ENCODE measurements around the gene AOPEP. TPM values are rescaled to one million over a fixed set of nuclear protein-coding genes. Genes with fewer than 3 reads are reported as not detected.

AOPEP gene
- total RNA-seq, 1 experiment from 2014 or later = 14.4 TPM

DNA sequence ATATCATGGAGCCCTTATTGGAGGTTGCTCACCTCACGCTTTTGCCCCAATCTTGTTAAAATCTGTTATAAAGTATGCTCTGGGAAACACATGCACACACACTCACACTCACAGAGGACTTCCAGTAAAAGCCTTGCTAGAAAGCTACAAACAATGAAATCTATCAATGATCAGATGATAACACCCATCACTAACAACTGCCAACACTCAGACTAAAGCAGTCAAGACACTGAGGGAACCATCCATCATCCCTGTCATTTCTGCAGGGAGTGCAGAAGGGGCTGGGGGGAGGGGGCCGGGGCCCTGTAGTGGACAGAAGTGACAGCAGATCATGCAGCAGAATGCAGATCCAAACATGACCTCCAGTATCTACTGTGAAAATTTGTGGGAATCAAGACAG, 179.1 kb downstream of the AOPEP start:
- H3K4me1 Mint-ChIP-seq = peaks cover 44% of the 10 kb centered on the region
- ChIA-PET CTCF (interaction anchor here (0.6 kb wide), 1 partner anchor 8 kb away, joined by 3 read pairs; no protein-coding TSS in a partner anchor), POLR2A (no interaction called here)
- DNase-seq (ENCODE audit: low spot score) (no peak), ATAC-seq (no peak)
- no peaks in the 10 kb centered on the region for H3K36me3 Mint-ChIP-seq
- no peak overlapping the region for H3K27ac Mint-ChIP-seq
- H3K27me3 Mint-ChIP-seq (ENCODE audit: low read depth) = no peaks in the 10 kb centered on the region
- H3K9me3 Mint-ChIP-seq = no peaks in the 10 kb centered on the region
- TF ChIP-seq CREB1 (CRISPR knock-in tag; IDR thresholded peaks at IDR 0.05) (no peak), ESRRA (CRISPR knock-in tag; IDR thresholded peaks at IDR 0.05; ENCODE audit: borderline replicate concordance) (no peak), OVOL2 (CRISPR knock-in tag; IDR thresholded peaks at IDR 0.05; ENCODE audit: borderline replicate concordance) (no peak), ZNF232 (CRISPR knock-in tag; IDR thresholded peaks at IDR 0.05) (no peak)
- no peak overlapping the region for H3K4me3 Mint-ChIP-seq

DNA sequence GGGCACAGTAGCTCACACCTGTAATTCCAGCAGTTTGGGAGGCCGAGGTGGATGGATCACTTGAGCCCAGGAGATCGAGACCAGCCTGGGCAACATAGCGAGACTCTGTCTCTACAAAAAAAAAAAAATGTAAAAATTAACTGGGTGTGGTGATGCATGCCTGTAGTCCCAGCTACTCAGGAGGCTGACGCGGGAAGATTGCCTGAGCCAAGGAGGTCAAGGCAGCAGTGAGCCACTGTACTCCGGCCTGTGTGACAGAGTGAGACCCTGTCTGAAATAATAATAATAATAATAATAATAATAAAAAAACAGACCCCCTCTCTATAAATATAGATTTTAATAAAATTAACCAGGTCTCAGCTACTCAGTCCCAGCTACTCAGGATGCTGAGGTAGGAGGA, 179.7 kb downstream of the AOPEP start:
- ChIA-PET POLR2A (no interaction called here), CTCF (interaction anchor here (0.6 kb wide), 1 partner anchor 9 kb away, joined by 3 read pairs; no protein-coding TSS in a partner anchor)
- no peak overlapping the region for H3K27ac Mint-ChIP-seq
- H3K36me3 Mint-ChIP-seq = no peaks in the 10 kb centered on the region
- H3K4me1 Mint-ChIP-seq = peaks cover 44% of the 10 kb centered on the region
- DNase-seq (ENCODE audit: low spot score) (no peak), ATAC-seq (no peak)
- H3K27me3 Mint-ChIP-seq (ENCODE audit: low read depth) = no peaks in the 10 kb centered on the region
- TF ChIP-seq HMGA2 (CRISPR knock-in tag; IDR thresholded peaks at IDR 0.05) (peak; percentile 61), EMX1 (CRISPR knock-in tag; IDR thresholded peaks at IDR 0.05) (no peak)
- TF ChIP-seq, protein P1, sequence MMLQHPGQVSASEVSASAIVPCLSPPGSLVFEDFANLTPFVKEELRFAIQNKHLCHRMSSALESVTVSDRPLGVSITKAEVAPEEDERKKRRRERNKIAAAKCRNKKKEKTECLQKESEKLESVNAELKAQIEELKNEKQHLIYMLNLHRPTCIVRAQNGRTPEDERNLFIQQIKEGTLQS (CRISPR knock-in tag; conservative IDR thresholded peaks at IDR 0.05) = no peak
- TF ChIP-seq, protein P2, sequence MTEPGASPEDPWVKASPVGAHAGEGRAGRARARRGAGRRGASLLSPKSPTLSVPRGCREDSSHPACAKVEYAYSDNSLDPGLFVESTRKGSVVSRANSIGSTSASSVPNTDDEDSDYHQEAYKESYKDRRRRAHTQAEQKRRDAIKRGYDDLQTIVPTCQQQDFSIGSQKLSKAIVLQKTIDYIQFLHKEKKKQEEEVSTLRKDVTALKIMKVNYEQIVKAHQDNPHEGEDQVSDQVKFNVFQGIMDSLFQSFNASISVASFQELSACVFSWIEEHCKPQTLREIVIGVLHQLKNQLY (CRISPR knock-in tag; IDR thresholded peaks at IDR 0.05) = no peak
- no peaks in the 10 kb centered on the region for H3K9me3 Mint-ChIP-seq
- H3K4me3 Mint-ChIP-seq = no peak overlapping the region

DNA sequence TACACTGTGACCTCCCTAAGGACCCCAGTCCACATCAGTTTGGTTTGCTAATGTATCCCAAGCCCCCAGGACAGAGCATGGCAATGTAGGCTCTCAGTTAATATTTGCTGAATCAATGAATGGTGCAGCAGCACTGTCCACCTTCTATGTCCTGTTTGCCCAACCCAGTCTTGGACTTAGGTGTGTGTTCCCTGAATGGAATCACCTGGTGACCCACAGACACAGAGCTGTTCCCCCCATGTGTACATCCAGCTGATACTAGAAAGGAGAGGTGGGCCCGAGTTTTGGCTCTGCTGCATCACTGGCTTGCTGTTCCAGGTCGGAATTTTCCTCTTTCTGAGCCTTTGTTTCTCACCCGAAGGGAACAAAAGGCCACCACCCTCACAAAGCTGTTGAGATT, 180.2 kb downstream of the AOPEP start:
- Mint-ChIP-seq H3K4me3 (no peak overlapping the region), H3K9me3 (no peaks in the 10 kb centered on the region), H3K27me3 (ENCODE audit: low read depth) (no peaks in the 10 kb centered on the region), H3K27ac (peak overlapping the region; percentile 19; the same call in 1 of the 2 replicates), H3K4me1 (peaks cover 40% of the 10 kb centered on the region), H3K36me3 (no peaks in the 10 kb centered on the region)
- ChIA-PET POLR2A (no interaction called here), CTCF (no interaction called here)
- DNase-seq (ENCODE audit: low spot score) (no peak), ATAC-seq (no peak)
- TF ChIP-seq NR2C2 (CRISPR knock-in tag; IDR thresholded peaks at IDR 0.05) = no peak
- TF ChIP-seq ZNF671 (CRISPR knock-in tag; IDR thresholded peaks at IDR 0.05) = no peak
- TF ChIP-seq ZBTB21 (CRISPR knock-in tag; IDR thresholded peaks at IDR 0.05; ENCODE audit: borderline replicate concordance) = no peak
- TF ChIP-seq, protein P3, sequence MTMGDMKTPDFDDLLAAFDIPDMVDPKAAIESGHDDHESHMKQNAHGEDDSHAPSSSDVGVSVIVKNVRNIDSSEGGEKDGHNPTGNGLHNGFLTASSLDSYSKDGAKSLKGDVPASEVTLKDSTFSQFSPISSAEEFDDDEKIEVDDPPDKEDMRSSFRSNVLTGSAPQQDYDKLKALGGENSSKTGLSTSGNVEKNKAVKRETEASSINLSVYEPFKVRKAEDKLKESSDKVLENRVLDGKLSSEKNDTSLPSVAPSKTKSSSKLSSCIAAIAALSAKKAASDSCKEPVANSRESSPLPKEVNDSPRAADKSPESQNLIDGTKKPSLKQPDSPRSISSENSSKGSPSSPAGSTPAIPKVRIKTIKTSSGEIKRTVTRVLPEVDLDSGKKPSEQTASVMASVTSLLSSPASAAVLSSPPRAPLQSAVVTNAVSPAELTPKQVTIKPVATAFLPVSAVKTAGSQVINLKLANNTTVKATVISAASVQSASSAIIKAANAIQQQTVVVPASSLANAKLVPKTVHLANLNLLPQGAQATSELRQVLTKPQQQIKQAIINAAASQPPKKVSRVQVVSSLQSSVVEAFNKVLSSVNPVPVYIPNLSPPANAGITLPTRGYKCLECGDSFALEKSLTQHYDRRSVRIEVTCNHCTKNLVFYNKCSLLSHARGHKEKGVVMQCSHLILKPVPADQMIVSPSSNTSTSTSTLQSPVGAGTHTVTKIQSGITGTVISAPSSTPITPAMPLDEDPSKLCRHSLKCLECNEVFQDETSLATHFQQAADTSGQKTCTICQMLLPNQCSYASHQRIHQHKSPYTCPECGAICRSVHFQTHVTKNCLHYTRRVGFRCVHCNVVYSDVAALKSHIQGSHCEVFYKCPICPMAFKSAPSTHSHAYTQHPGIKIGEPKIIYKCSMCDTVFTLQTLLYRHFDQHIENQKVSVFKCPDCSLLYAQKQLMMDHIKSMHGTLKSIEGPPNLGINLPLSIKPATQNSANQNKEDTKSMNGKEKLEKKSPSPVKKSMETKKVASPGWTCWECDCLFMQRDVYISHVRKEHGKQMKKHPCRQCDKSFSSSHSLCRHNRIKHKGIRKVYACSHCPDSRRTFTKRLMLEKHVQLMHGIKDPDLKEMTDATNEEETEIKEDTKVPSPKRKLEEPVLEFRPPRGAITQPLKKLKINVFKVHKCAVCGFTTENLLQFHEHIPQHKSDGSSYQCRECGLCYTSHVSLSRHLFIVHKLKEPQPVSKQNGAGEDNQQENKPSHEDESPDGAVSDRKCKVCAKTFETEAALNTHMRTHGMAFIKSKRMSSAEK (CRISPR knock-in tag; IDR thresholded peaks at IDR 0.05; ENCODE audit: borderline replicate concordance) = no peak
- TF ChIP-seq, protein P4, sequence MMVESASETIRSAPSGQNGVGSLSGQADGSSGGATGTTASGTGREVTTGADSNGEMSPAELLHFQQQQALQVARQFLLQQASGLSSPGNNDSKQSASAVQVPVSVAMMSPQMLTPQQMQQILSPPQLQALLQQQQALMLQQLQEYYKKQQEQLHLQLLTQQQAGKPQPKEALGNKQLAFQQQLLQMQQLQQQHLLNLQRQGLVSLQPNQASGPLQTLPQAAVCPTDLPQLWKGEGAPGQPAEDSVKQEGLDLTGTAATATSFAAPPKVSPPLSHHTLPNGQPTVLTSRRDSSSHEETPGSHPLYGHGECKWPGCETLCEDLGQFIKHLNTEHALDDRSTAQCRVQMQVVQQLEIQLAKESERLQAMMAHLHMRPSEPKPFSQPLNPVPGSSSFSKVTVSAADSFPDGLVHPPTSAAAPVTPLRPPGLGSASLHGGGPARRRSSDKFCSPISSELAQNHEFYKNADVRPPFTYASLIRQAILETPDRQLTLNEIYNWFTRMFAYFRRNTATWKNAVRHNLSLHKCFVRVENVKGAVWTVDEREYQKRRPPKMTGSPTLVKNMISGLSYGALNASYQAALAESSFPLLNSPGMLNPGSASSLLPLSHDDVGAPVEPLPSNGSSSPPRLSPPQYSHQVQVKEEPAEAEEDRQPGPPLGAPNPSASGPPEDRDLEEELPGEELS (CRISPR knock-in tag; IDR thresholded peaks at IDR 0.05) = no peak
- no peak for TF ChIP-seq GABPB1 (CRISPR knock-in tag; IDR thresholded peaks at IDR 0.05)
- TF ChIP-seq ELF4 (CRISPR knock-in tag; IDR thresholded peaks at IDR 0.05; ENCODE audit: low read depth) = no peak
- TF ChIP-seq FOXJ3 (CRISPR knock-in tag; IDR thresholded peaks at IDR 0.05; ENCODE audit: borderline replicate concordance) = no peak
- TF ChIP-seq, protein P5, sequence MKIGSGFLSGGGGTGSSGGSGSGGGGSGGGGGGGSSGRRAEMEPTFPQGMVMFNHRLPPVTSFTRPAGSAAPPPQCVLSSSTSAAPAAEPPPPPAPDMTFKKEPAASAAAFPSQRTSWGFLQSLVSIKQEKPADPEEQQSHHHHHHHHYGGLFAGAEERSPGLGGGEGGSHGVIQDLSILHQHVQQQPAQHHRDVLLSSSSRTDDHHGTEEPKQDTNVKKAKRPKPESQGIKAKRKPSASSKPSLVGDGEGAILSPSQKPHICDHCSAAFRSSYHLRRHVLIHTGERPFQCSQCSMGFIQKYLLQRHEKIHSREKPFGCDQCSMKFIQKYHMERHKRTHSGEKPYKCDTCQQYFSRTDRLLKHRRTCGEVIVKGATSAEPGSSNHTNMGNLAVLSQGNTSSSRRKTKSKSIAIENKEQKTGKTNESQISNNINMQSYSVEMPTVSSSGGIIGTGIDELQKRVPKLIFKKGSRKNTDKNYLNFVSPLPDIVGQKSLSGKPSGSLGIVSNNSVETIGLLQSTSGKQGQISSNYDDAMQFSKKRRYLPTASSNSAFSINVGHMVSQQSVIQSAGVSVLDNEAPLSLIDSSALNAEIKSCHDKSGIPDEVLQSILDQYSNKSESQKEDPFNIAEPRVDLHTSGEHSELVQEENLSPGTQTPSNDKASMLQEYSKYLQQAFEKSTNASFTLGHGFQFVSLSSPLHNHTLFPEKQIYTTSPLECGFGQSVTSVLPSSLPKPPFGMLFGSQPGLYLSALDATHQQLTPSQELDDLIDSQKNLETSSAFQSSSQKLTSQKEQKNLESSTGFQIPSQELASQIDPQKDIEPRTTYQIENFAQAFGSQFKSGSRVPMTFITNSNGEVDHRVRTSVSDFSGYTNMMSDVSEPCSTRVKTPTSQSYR (CRISPR knock-in tag; IDR thresholded peaks at IDR 0.05) = no peak
- TF ChIP-seq ZNF423 (CRISPR knock-in tag; IDR thresholded peaks at IDR 0.05) = no peak
- TF ChIP-seq TCF7 (CRISPR knock-in tag; IDR thresholded peaks at IDR 0.05; ENCODE audit: low read depth) = no peak
- no peak for TF ChIP-seq SP1 (CRISPR knock-in tag; conservative IDR thresholded peaks at IDR 0.05)
- TF ChIP-seq TEAD4 (CRISPR knock-in tag; IDR thresholded peaks at IDR 0.05) = no peak
- TF ChIP-seq, protein P6, sequence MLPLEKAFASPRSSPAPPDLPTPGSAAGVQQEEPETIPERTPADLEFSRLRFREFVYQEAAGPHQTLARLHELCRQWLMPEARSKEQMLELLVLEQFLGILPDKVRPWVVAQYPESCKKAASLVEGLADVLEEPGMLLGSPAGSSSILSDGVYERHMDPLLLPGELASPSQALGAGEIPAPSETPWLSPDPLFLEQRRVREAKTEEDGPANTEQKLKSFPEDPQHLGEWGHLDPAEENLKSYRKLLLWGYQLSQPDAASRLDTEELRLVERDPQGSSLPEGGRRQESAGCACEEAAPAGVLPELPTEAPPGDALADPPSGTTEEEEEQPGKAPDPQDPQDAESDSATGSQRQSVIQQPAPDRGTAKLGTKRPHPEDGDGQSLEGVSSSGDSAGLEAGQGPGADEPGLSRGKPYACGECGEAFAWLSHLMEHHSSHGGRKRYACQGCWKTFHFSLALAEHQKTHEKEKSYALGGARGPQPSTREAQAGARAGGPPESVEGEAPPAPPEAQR (CRISPR knock-in tag; IDR thresholded peaks at IDR 0.05) = no peak
- no peak for TF ChIP-seq ZNF121 (CRISPR knock-in tag; IDR thresholded peaks at IDR 0.05)

Data from WTC11 (cell line).